GOT3 (cell line): Measurements from ENCODE around the gene CACNB2.
"Not testable (repeated sequence)": the region's sequence is repeated elsewhere in the genome, so short reads cannot be mapped to it uniquely, and the experiment has no call there.

Source experiments
- DNase-seq: peaks from one replicate; lab custom pipeline; 2025; ENCODE audit warnings: mixed read lengths; lab: John Stamatoyannopoulos, UW

Gene CACNB2

DNA sequence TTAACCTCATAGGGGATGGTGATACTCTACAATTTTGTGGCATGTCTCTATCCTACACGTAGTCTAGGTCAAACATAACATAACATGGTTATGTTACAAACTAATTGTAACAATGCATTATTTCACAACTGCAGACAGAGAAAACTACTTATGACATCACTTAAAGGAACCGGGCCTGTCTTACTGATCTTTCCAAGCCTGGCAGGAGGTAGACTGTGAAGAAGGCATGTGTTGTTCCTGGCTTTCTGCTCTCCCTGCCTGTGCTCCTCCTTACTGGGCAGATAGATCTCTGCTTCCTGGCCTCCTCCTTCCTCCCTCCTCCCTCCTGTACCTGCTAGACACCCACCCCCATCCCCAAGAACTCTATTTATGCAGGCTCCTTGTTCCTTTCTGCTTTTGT lies 5.4 kb downstream of the CACNB2 start:
- DNase-seq, result no peak

DNA sequence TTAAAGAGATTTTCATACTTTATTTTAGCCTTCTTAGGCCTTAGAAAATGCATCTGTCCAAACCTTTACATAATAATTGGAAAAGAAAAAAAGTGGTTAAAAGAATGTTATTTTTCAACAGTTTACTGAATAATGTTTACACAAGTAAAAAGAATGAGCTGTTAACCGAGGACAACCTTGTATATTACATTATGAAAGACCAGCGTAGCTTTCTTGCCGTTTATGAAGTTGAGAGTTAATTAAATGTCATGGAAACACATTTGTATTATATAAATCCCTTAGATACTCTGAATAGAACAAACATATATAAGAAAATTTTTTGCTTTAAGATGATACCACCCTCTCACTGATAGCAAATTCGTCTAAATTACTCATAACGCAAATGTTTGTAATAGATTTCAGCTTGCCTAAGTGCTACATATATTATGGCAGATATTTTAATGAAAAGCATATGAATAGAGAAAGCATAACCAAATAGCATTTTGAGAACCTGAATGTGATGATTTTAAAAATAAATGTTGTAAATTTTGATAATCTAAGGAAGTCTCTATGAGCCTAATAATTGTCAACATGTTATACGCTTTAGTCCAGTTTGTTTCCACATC lies 9.1 kb downstream of the CACNB2 start:
- DNase-seq, result no peak

DNA sequence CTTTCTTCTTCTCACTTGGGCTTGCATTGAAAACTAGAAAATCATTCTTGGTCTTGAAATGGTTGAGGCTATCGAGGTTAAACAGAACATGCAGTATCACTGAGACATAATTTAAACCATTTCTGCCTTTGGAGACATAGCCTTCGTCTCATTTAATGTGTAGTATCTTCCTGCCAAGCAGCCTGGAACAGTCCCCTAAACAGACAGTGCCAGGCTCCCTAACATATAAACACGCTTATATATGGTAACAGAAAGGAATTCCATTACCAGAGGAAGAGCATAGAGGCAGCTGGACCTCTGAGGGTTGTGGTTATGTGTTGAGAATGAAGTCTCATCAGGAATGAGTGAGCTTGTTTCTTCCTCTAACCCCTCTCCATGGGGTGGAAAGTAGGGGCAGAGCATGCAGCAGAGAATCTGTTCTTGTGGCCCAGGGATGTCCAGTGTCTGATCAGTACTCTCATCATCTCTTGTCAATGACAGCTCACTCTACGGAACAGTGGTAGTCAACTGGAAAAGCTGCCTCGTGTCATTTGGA lies 11.2 kb downstream of the CACNB2 start:
- DNase-seq, result no peak

DNA sequence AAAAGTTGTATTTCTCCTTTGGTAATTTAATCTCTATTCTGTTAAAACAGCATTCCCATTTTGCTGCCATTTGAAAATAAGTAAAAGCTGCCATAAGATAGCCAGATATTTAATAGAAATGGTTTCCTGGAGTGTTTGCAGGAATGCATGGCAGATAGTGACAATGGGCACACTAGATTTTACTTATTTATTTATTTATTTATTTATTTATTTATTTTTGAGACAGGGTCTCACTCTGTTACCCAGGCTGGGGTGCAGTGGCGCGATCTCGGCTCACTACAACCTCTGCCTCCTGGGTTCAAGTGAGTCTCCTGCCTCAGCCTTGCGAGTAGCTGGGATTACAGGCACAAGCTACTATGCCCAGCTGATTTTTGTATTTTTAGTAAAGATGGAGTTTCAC lies 13.2 kb downstream of the CACNB2 start:
- DNase-seq, result not testable (repeated sequence)

DNA sequence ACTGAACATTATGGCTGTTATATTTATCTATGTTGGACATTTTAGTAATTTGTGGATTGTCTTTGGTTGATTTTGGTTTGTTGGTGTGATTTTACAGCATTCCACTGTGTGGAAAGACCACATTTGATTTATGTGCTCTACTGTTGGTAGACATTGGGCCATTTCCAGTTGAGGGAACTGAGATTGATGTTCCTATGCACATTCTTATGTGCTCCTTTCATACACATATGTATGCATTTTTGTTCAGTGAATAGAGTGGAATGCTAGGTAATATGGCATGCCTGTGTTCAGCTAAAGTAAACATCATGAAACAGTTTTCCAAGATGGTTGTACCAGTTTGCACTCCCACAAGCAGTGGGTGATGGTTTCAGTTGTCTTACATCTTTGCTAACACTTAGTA lies 15.1 kb downstream of the CACNB2 start:
- DNase-seq, result no peak

DNA sequence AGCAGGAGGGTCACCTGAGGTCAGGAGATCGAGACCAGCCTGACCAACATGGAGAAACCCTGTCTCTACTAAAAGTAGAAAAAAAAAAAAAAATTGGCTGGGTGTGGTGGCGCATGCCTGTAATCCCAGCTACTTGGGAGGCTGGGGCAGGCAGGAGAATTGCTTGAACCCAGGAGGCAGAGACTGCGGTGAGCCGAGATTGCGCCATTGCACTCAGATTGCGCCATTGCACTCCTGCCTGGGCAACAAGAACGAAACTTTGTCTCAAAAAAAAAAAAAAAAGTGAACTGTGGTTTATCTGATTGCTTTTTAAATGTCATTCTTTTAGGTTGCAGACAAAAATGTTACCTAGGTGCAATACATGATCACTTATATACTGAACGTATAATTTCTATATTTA lies 16.6 kb downstream of the CACNB2 start:
- not testable (repeated sequence) for DNase-seq

DNA sequence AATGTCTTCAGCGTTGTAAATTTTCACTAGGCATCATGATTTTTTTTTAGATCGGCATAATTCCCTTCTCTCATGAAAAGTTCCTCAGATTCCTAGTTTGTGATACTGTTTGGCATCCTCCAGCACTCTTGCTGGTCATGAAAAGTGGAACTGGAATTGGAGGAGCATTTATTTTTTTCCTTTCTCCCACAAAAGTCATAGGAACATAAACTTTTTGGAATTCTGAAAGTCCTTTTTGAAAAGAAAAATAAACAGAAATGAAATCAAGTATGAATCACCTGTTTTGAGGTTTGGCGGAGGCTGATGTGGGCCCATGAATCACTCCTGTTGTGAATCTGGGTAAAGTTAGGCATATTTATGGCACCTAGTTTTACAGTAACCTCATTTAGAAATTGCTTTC lies 17.7 kb downstream of the CACNB2 start:
- no peak for DNase-seq

DNA sequence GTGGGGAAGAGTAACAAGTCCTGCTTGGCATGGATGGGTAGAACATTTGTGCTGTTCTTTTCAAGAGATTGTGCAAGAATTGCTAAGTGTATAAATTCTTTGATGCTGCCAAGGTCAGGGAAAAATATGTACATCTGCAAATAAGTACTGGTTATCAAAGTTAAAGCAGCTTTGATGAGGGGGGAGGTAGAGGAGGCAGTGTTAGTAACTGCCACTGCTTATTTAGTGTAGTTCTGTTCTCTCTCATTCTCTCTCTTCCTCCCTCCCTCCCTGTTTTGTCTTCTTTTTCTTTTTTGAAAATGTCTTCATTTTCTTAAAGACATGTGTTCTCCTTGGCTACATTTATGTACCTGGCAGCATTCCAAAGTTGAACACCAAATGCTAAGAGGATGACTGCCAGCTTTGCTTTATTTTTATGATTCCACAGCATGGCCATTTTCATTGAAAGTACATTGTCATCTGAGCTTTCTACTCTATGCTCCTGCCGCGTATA lies 18.6 kb downstream of the CACNB2 start:
- no peak for DNase-seq

DNA sequence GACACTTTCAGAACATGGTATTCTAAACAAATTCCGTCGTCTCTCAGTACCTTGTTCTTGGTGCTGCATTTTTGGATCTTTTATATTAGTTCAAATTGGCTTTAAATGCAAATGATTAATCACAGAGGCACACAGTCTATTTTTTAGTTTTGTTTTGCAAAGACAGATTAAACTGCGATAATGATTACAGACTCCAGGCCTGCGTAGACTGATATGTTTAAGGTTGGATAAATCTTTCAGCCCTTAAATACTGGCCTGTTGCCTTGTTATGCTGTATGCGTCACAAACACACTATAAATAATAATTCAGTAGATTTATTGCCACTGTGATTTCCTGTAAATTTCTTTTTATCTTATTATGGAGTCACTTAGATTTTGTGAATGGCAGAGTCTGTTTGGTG lies 19.3 kb downstream of the CACNB2 start:
- DNase-seq, result no peak

DNA sequence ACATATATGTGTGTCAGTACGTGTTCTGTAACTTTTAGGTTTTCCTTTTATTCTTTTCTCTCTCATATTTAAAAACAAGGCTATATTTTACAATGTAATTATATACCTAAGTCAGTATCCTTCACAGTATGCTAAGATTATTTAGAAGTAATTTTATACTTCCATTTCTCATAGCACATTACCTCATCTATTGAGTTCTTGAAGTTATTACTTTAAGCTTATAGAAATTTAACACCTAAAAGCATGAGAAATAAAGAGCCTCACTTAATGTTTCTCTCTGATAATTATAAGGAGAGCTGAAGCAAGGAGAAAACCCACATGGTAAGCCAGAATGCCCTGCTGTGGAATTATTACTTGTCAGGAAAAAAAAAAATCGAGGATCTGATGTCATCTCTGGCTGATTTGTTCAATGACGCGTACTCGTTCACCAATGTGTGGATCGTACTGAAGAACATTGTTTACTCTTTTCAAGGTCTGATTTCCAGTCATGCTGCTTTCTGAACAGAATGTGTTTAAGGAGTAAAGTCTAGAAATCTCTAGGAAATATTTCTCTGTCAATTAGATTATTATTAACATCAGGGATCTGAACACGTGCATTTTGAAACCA lies 21.9 kb downstream of the CACNB2 start:
- DNase-seq, result no peak

DNA sequence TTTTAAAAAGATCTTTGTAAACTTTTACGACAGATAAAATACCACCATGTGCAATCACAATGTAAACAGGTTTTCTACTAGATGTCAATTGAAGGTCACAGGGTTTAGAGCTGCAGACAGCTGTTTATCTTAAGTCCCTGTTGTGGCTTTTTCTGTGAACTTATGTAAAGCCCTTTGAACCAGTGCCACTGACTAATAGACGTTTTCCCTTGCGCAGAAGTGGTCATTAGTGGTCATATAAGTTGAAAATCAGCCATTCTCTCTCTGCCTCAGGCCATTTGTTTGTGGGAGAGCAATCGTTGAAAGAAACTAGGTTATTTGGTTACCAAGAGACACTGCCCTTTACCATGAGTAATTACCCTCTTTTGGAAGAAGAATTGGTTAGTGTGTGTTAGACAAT lies 23.9 kb downstream of the CACNB2 start:
- DNase-seq, result no peak

DNA sequence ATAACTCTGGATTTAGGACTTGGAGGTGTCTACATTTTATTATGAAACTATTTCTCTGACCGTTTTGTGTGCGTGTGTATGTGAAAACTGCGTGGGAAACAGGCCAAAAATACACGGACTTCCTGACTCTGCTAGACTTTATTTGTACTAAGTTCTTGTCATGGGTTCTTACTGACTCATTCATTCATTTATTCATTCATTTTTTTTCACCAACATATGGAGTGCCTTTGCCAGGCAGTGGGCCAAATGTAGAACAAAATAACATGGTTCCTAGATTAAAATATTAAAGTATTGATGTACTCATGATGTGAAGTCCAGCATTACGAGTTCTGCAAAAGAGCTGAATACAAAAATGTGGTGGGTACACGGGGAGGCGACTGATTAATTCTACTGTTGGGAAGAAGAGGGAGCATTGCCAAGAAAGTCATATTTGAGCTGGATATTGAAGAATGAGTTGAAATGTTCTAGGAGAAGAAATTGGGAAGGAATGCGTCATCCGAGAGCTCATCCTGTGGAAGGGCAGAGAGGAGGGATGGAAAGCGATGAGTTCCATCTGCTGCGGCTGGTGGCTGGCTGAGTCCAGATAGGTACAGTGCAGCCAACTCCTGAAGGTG lies 24.6 kb downstream of the CACNB2 start:
- no peak for DNase-seq

DNA sequence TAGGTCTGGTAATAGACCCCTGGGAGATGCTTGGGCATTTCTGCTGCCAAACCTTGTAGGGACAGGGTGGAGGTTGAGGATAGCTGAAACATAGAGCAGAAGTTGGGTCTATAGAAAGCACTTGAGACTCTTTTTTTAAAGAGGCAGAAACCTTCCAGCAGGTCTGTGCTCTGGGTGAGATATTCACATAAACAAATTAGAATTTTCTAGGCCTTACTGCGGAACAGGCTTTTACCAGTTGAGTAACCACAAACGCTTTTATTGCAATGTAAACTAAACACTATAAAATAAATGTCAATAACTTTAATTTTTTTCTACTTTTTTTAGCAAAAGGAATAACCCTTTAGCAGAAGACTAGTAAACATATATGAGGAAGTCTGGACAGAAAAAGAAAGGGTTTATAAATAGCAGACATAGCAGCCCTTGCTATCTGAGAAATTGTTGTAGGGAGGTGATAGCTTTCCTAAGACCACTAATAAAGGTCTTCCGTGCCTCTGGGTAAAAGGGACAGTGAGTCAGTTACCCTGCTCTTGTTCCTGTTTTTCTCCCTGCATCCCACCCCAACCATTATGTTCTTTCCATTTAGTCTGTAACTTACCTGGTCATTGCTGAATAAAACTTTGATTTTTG lies 38.7 kb downstream of the CACNB2 start:
- DNase-seq, result no peak

DNA sequence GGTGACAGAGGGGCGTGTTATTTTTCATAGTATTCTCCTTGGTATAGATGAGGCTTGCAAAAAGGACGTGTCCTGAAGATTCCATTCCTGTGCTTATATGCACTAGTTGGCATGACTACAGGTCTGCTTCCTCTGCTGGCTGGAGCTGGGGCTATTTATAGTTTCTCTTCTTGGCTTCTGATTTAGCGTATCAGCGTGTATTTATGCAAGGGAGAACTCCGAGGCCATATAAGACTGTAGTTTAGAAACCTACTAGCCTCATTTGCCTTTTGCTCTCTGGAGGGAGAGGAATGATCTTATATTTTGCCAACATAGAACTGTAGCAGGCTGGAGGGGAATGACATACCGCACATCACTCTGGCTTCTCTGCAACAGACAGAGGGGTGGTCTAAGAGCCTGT lies 39.7 kb downstream of the CACNB2 start:
- no peak for DNase-seq

DNA sequence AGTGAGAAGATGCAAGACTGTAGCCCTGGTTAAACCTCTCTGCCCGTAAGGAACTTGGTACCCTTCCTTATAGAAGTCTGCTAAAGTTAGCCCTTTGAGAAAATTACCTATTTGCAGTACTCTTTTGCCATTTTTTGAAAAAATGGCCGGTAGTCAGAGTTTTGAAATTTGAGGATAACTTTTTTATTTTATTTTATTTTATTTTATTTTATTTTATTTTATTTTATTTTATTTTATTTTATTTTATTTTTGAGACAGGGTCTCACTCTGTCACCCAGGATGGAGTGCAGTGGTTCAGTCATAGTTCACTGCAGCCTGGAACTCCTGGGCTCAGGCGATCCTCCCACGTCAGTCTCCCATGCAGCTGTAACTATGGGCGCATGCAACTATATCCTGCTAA lies 41.2 kb downstream of the CACNB2 start:
- DNase-seq, result not testable (repeated sequence)

DNA sequence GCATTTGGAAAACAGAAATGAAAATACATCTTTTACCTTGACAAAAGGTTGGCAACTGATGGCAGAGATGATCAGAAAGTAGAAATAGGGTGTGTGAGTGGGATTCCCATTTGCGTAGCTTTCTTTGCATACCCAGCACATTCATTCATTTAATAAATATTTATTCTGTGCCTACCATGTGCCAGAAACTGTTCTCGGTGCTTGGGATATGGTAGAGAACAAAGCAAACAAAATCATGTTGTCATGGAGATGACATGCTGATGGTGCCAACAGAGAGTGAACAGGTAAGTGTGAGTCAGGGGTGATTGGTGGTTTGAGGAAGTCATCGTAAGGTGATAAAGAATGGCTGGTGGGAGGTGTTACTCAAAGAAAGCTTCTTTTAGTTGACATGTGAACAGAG lies 45.4 kb downstream of the CACNB2 start:
- no peak for DNase-seq

DNA sequence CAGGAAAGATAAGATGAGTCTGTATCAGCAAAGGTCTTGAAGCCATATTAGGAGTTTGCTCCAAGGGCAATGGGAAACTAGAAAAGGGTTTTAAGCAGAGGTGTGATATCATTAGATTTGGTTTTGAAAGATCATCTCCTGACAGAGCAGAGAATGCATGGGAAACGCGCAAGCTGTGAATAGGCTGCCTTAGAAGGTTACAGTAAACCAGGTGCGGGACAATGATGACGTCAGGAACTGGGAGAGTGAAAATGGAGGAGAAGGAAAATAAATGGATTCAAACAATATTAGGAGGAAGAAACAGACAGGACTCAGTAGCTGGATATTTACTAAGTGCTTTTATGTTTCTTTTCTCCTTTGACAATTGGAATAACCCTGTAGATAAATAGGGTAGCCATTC lies 50.6 kb downstream of the CACNB2 start:
- DNase-seq, result no peak

DNA sequence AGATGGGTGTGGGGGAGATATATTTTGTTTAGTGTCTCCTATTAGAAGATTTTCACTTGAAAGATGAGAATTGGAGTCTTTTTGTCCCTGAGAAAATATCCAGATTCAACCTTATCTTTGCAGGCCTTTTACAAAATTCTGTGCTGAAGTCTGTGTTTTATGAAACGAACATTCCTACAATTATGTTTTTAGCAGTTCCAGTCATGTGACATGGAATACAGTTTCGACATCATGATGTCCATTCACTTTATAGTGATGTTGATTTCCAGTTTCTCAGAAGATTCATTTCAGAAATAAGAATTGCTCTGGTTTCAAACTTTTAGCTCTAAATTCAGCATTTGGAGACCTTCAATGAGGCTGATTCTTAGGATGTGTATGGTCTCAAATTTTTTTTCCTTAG lies 54.4 kb downstream of the CACNB2 start:
- DNase-seq, result no peak

DNA sequence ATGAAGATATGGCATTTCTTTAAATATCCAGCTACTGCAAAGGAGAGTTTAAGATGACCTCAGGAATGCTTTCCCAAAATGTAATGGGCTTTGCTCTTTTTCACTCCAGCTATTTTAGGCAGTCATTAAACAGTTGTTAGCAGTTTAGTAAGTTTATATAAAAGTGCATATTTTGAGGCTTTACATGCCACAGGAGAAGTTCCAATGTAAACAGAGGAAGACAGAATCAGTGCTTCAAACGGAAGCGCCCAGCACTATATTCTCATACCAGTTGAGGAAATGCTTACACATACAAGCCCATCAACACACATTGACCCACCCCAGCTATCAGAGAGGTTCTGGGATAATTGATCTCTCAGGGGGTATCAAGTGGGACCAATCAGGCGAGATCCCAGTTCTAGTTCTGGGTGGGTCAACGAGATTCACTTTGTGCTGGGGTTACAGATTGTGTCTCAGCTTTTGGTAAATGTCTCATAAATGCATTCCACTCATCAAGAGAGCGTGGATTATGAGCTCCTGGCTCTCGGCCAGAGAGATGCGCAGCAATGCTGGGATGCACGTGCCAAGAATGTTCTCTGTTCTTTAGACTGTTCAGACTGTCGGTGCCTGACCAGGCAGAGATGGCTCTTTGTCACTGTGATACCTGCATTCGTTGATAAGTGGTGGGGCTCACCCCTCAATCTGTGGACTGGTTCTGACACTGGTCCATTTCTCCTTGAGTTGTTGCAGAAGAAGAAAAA lies 55.0 kb downstream of the CACNB2 start:
- DNase-seq, result no peak

DNA sequence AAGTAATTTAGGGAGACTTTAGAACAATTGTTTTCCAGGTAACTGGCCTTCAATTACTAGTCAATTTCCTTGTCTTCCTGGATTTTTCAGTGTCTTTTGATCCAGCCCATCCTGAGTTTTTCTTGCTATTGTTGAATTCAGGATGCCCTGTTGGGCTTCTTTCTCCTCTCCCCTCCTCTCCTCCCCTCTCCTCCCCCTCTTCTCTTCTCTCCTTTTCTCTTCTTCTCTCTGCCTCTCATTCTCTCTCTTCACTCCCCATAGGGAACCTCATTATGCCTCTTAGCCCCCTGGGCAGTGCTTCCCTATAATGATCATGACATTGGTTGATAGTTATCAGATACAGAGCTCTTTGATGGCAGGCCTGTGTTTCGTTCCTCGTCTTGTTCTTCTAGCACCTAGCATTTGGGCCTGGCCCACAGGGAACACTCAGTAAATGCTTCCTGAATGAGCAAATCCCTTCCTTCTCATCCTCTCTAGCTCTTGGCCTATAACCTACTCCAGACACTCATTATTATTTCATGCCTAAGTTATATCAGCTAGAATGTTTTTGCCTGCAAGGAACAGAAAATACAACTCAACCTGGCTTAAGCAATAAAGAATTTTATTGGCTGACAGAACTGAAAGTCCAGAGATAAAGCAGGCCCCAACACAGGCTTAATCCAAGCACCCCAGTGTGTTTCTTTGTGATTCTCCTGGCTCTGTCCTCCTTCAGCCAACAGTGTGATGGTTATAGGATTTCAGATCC lies 56.8 kb downstream of the CACNB2 start:
- no peak for DNase-seq

DNA sequence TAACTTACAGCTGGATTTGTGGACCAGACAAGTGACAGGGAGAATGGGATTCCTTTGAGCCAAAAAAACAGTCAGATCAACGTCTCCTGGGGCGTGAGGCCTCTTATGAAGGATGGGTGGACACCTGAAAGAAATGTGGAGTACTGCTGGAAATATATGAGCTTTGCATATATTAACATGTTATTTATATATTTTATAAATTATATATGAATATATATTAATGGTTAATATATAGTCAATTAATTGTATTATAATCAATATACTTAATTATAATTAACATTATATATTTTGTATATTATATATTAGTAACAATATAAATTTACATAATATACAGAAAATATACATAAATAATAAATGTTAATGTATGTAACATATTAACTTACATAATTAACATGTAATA lies 57.5 kb downstream of the CACNB2 start:
- no peak for DNase-seq

DNA sequence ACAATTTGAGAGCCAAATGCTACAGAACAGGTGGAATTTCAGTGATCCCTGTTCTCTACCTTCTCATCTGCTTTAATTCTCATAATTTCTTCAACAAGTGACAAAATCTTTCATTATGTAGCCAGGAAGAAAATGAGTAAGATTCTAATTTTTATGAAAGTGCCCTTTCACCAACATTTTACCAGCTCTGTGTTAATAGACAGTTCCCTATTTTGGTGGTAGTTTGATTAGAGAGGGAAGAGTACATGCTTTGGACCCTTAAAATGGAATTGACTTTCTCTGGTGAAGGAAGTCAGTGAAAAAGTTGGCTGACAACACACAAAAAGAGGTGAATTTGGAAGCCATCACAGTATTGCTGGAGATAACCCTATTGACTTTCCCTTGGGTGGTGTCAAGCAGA lies 61.7 kb downstream of the CACNB2 start:
- DNase-seq, result no peak
